HepG2 (cell line): ENCODE data around the gene SOSTDC1. TPM values are rescaled to one million over a fixed set of nuclear protein-coding genes. Genes with fewer than 3 reads are reported as not detected.
A peak's percentile ranks its signal among the peaks of the same experiment; 100 is the strongest.

ENCODE experiments used
- CBFB ChIP-seq: sonication (generic); formaldehyde crosslinking; IDR thresholded peaks from 2 replicates; pipeline ENCODE4 v1.4.0; 2020; ENCODE audit warnings: missing genetic modification reagents
- FIP1L1 ChIP-seq: fragments of 200-400 bp; formaldehyde crosslinking; IDR thresholded peaks from 2 replicates; pipeline ENCODE4 v1.6.1; 2018; ENCODE audit warnings: low read depth, mild to moderate bottlenecking, low read length, moderate library complexity, borderline replicate concordance; ENCODE audit not compliant: insufficient read depth
- IRF2 ChIP-seq: IDR thresholded peaks from 2 replicates; pipeline ENCODE4 v1.6.1; 2018; ENCODE audit warnings: missing genetic modification reagents, missing compliant biosample characterization
- KMT2A ChIP-seq: sonication (generic); formaldehyde crosslinking; IDR thresholded peaks from 2 replicates; pipeline ENCODE4 v1.4.0; 2020; ENCODE audit warnings: missing genetic modification reagents
- MXD1 ChIP-seq: sonication (generic); formaldehyde crosslinking; IDR thresholded peaks from 2 replicates; pipeline ENCODE4 v1.4.0; 2020; ENCODE audit warnings: mild to moderate bottlenecking, missing genetic modification reagents
- PHF20 ChIP-seq: sonication (generic); formaldehyde crosslinking; IDR thresholded peaks from 2 replicates; pipeline ENCODE4 v1.5.0; 2020; ENCODE audit warnings: mild to moderate bottlenecking, missing genetic modification reagents
- SKIL ChIP-seq: sonication (generic); formaldehyde crosslinking; IDR thresholded peaks from 2 replicates; pipeline ENCODE4 v1.8.0; 2022; ENCODE audit warnings: missing genetic modification reagents, mild to moderate bottlenecking, moderate library complexity, borderline replicate concordance
- SNRNP70 ChIP-seq: fragments of 200-400 bp; formaldehyde crosslinking; IDR thresholded peaks from 2 replicates; pipeline ENCODE4 v1.6.1; 2017; ENCODE audit warnings: mild to moderate bottlenecking, low read depth, low read length, moderate library complexity
- SRY ChIP-seq: sonication (generic); formaldehyde crosslinking; IDR thresholded peaks from 2 replicates; pipeline ENCODE4 v1.8.0; 2022; ENCODE audit warnings: mild to moderate bottlenecking, missing genetic modification reagents
- TCF12 ChIP-seq, 2 experiments: fragments of 450-650 bp in 1 of 2; sonication (generic) in 1 of 2; formaldehyde crosslinking in 1 of 2; IDR thresholded peaks; 2 replicates each; pipeline versions ENCODE4 v1.6.1 to v1.8.0; 2017 to 2022; ENCODE audit warnings: antibody characterized with exemption in 1 of 2, mild to moderate bottlenecking in 1 of 2, missing genetic modification reagents in 1 of 2, moderate library complexity in 1 of 2
- TEAD3 ChIP-seq: optimal IDR thresholded peaks from 2 replicates; pipeline ENCODE3; 2016; ENCODE audit warnings: borderline replicate concordance
- ZC3H4 ChIP-seq: sonication (generic); formaldehyde crosslinking; IDR thresholded peaks from 2 replicates; pipeline ENCODE4 v1.4.0; 2020; ENCODE audit warnings: missing genetic modification reagents, borderline replicate concordance
- ZFP37 ChIP-seq: sonication (generic); formaldehyde crosslinking; IDR thresholded peaks from 2 replicates; pipeline ENCODE4 v1.4.0; 2020; ENCODE audit warnings: missing genetic modification reagents, borderline replicate concordance
- ZNF550 ChIP-seq: sonication (generic); formaldehyde crosslinking; IDR thresholded peaks from 2 replicates; pipeline ENCODE4 v1.4.0; 2020; ENCODE audit warnings: mild to moderate bottlenecking, missing genetic modification reagents, borderline replicate concordance
- ZNF646 ChIP-seq: sonication (generic); formaldehyde crosslinking; IDR thresholded peaks from 2 replicates; pipeline ENCODE4 v1.9.0; 2021; ENCODE audit warnings: mild to moderate bottlenecking, missing genetic modification reagents
- ZNF678 ChIP-seq: sonication (generic); formaldehyde crosslinking; IDR thresholded peaks from 2 replicates; pipeline ENCODE4 v1.4.0; 2020; ENCODE audit warnings: mild to moderate bottlenecking, missing genetic modification reagents
- ZNF781 ChIP-seq: sonication (generic); formaldehyde crosslinking; IDR thresholded peaks from 2 replicates; pipeline ENCODE4 v1.5.1; 2020; ENCODE audit warnings: borderline replicate concordance, mild to moderate bottlenecking, missing genetic modification reagents; ENCODE audit errors: not compliant biosample characterization
- ZNF850 ChIP-seq: sonication (generic); formaldehyde crosslinking; conservative IDR thresholded peaks from 2 replicates; pipeline ENCODE4 v1.9.0; 2021; ENCODE audit warnings: mild to moderate bottlenecking, missing genetic modification reagents
- ZNF891 ChIP-seq: sonication (generic); formaldehyde crosslinking; IDR thresholded peaks from 2 replicates; pipeline ENCODE4 v1.5.0; 2020; ENCODE audit warnings: mild to moderate bottlenecking, missing genetic modification reagents
- polyA plus RNA-seq, 8 experiments: library from polyadenylated mRNA; depleted of rRNA in 3 of 8; stranded (reverse) in 7 of 8; unstranded in 1 of 8; fragments of >200 nt; fragmentation: Illumina TruSeq in 4 of 8; extraction: Trizol in 4 of 8; gene quantifications; 2 replicates each; pipeline versions ENCODE4 v1.2.1 to v1.2.3, GENCODE V29; 2011 to 2016; ENCODE audit warnings: low read depth in 4 of 8, missing spikeins in 1 of 8, mixed read lengths in 1 of 8; ENCODE audit not compliant: insufficient read depth in 1 of 8
- total RNA-seq, 5 experiments: library from RNA; depleted of rRNA; stranded (reverse); fragments of >200 nt; fragmentation: Illumina TruSeq; extraction: Trizol; gene quantifications; 2 replicates each; pipeline ENCODE4 v1.2.3, GENCODE V29; 2016; ENCODE audit warnings: low read depth in 1 of 5

Gene SOSTDC1
- total and polyA plus RNA-seq, 2 of the 13 experiments (the other 11 are each of a cell fraction or from before 2014, with no cell fraction given) = not detected

- TF ChIP-seq ZNF550 = no peak
- no peak for TF ChIP-seq SNRNP70
- no peak for TF ChIP-seq TCF12 (IDR thresholded peaks at IDR 0.05)
- 0 out of 2 replicates have a peak, but pooled peaks have one; percentile 73 for TF ChIP-seq TCF12 (CRISPR knock-in tag; IDR thresholded peaks at IDR 0.05)
- TF ChIP-seq TEAD3 (CRISPR knock-in tag) = no peak
- peak; percentile 48; the same call in 1 of the 2 replicates for TF ChIP-seq SRY (CRISPR knock-in tag)
- peak; percentile 75 for TF ChIP-seq ZNF891
- no peak for TF ChIP-seq ZFP37
- peak; percentile 39 for TF ChIP-seq PHF20 (CRISPR knock-in tag)
- 0 out of 2 replicates have a peak, but pooled peaks have one; percentile 22 for TF ChIP-seq IRF2 (CRISPR knock-in tag)
- TF ChIP-seq ZNF850 (CRISPR knock-in tag) = no peak
- no peak for TF ChIP-seq CBFB (CRISPR knock-in tag)
- no peak for TF ChIP-seq ZC3H4 (CRISPR knock-in tag)
- no peak for TF ChIP-seq FIP1L1
- TF ChIP-seq MXD1 (CRISPR knock-in tag) = peak; percentile 62; the same call in 1 of the 2 replicates
- TF ChIP-seq SKIL (CRISPR knock-in tag) = no peak
- peak; percentile 80 for TF ChIP-seq ZNF781 (CRISPR knock-in tag)
- TF ChIP-seq KMT2A (CRISPR knock-in tag) = peak; percentile 16; the same call in 1 of the 2 replicates
- no peak for TF ChIP-seq ZNF678 (CRISPR knock-in tag)
- TF ChIP-seq ZNF646 = no peak
Observed at GRCh38 chr7:16420649-16421332, 44.7 kb downstream of the SOSTDC1 start (continued).
